ENCODE results near the gene RXRA. TPM values are rescaled to one million over a fixed set of nuclear protein-coding genes. Genes with fewer than 3 reads are reported as not detected.

The RXRA gene
- total and polyA plus RNA-seq, 2 of the 4 experiments (the other 2 are of a cell fraction): 7.5 to 17.9 TPM

DNA sequence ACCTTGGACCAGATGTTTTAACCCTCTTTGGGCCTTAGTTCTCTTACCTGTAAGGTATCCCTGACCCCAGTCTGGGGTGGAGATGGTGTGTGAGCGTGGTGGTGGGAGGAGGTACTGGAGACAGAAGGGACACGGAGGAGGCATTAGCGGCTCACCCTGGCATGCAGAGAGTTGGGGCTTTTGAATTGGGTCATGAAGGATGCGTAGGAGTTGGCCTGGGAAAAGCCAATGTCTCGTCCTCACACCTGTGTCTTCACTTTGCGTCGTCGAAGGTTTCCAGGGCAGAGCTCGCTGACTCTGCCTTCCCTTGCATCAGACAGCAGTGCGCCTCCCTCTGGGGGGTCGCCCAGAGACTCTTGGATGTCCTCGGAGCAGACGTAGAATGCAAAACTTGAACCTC, 11.2 kb downstream of the RXRA start:
- Histone ChIP-seq H3K4ac (ENCODE audit: low read depth, low read length) (no peak overlapping the region), H3K23ac (ENCODE audit: low read depth, low read length) (peak overlapping the region; percentile 61; the same call in 1 of the 2 replicates), H3K14ac (replicated peaks; ENCODE audit: low read depth, low read length) (no peak overlapping the region), H3K27ac (ENCODE audit: insufficient read depth, low read length) (no peak overlapping the region), H3K4me3 (ENCODE audit: insufficient read depth, low read depth, low read length) (no peak overlapping the region), H3K9me3 (ENCODE audit: control insufficient read depth, insufficient read depth, low read length) (no peaks in the 10 kb centered on the region), H4K8ac (ENCODE audit: low read depth in 2 of 2, low read length in 2 of 2) (no peak overlapping the region), H2AK5ac (ENCODE audit: low read depth, low read length) (no peak overlapping the region), H2AFZ (replicated peaks; ENCODE audit: low read length, poor library complexity) (no peak overlapping the region), H4K91ac (ENCODE audit: insufficient read depth, low read depth, low read length) (no peak overlapping the region), H2BK15ac (ENCODE audit: low read depth, low read length) (no peak overlapping the region), H3K27me3 (ENCODE audit: control insufficient read depth, insufficient read depth, low read length) (no peaks in the 10 kb centered on the region), H3K36me3 (ENCODE audit: control insufficient read depth, insufficient read depth, low read length) (peaks cover 5% of the 10 kb centered on the region; the same call in 1 of the 2 replicates), H2BK120ac (ENCODE audit: low read depth, low read length) (no peak overlapping the region), H3K18ac (ENCODE audit: low read depth, low read length) (no peak overlapping the region), H4K5ac (ENCODE audit: low read depth, low read length) (no peak overlapping the region), H3K9me1 (ENCODE audit: insufficient read depth, low read length) (peaks cover 26% of the 10 kb centered on the region), H3K79me1 (ENCODE audit: low read depth in 1 of 2, low read length in 2 of 2) (peaks cover 7 to 92% of the 10 kb centered on the region in 2 experiments; a peak in 3 of 4 replicates), H3K4me1 (ENCODE audit: control insufficient read depth, insufficient read depth, low read length) (peaks cover 37% of the 10 kb centered on the region), H2BK20ac (ENCODE audit: low read depth, low read length) (no peak overlapping the region), H3K56ac (ENCODE audit: extremely low read depth, insufficient read depth, low read length) (no peak overlapping the region), H3K9ac (ENCODE audit: low read depth, low read length) (no peak overlapping the region), H2AK9ac (replicated peaks; ENCODE audit: low read depth, low read length, poor library complexity) (no peak overlapping the region), H2BK5ac (ENCODE audit: low read depth, low read length, poor library complexity, severe bottlenecking) (no peak overlapping the region), H3K4me2 (ENCODE audit: low read depth, low read length) (no peak overlapping the region), H4K20me1 (ENCODE audit: insufficient read depth, low read length) (peaks cover 100% of the 10 kb centered on the region)
- DNase-seq: no peak
- BruUV-seq (replicated peaks): no TSS peak
- no peak for ATAC-seq (ENCODE audit: low read depth)
- intact Hi-C loops (cut with micrococcal nuclease): no loop called here
- in situ Hi-C loops (cut with MboI; ENCODE audit: low sequenced_read_pairs): no loop called here
- dilution Hi-C loops (cut with HindIII; ENCODE audit: low sequenced_read_pairs, unreplicated experiment): no loop called here
- ChIA-PET POLR2A (ENCODE audit: unreplicated experiment) (no interaction called here), CTCF (no interaction called here)
- TF ChIP-seq CEBPB (IDR thresholded peaks at IDR 0.05; ENCODE audit: low read depth, low read length): no peak
- TF ChIP-seq, protein P1, sequence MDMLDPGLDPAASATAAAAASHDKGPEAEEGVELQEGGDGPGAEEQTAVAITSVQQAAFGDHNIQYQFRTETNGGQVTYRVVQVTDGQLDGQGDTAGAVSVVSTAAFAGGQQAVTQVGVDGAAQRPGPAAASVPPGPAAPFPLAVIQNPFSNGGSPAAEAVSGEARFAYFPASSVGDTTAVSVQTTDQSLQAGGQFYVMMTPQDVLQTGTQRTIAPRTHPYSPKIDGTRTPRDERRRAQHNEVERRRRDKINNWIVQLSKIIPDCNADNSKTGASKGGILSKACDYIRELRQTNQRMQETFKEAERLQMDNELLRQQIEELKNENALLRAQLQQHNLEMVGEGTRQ (IDR thresholded peaks at IDR 0.05; ENCODE audit: low read depth, low read length): no peak
- TF ChIP-seq, protein P2, sequence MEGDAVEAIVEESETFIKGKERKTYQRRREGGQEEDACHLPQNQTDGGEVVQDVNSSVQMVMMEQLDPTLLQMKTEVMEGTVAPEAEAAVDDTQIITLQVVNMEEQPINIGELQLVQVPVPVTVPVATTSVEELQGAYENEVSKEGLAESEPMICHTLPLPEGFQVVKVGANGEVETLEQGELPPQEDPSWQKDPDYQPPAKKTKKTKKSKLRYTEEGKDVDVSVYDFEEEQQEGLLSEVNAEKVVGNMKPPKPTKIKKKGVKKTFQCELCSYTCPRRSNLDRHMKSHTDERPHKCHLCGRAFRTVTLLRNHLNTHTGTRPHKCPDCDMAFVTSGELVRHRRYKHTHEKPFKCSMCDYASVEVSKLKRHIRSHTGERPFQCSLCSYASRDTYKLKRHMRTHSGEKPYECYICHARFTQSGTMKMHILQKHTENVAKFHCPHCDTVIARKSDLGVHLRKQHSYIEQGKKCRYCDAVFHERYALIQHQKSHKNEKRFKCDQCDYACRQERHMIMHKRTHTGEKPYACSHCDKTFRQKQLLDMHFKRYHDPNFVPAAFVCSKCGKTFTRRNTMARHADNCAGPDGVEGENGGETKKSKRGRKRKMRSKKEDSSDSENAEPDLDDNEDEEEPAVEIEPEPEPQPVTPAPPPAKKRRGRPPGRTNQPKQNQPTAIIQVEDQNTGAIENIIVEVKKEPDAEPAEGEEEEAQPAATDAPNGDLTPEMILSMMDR (conservative IDR thresholded peaks at IDR 0.05; ENCODE audit: low read depth, low read length): no peak
- no peak for TF ChIP-seq MXI1 (IDR thresholded peaks at IDR 0.05; ENCODE audit: borderline replicate concordance, low read depth, low read length)
- no peak for TF ChIP-seq CHD1 (IDR thresholded peaks at IDR 0.05; ENCODE audit: low read depth, low read length)
- TF ChIP-seq RFX5 (IDR thresholded peaks at IDR 0.05; ENCODE audit: low read depth, low read length): no peak
- no peak for TF ChIP-seq POLR2A (IDR thresholded peaks at IDR 0.05; ENCODE audit: low read depth, low read length)
- TF ChIP-seq FOS (IDR thresholded peaks at IDR 0.05; ENCODE audit: low read depth, low read length): no peak
- TF ChIP-seq MAFK (IDR thresholded peaks at IDR 0.05; ENCODE audit: low read depth, low read length): no peak
- no peak for TF ChIP-seq NFE2L2 (IDR thresholded peaks at IDR 0.05; ENCODE audit: low read depth, low read length)
- no peak for TF ChIP-seq RAD21 (IDR thresholded peaks at IDR 0.05; ENCODE audit: low read length)
- TF ChIP-seq RCOR1 (IDR thresholded peaks at IDR 0.05; ENCODE audit: insufficient replicate concordance, low read length): no peak
- no peak for TF ChIP-seq MAZ (IDR thresholded peaks at IDR 0.05; ENCODE audit: borderline replicate concordance, low read depth, low read length)
- no peak for TF ChIP-seq SMC3 (IDR thresholded peaks at IDR 0.05; ENCODE audit: low read depth, low read length)
- TF ChIP-seq BHLHE40 (IDR thresholded peaks at IDR 0.05; ENCODE audit: low read depth, low read length): no peak
- TF ChIP-seq, protein P3, sequence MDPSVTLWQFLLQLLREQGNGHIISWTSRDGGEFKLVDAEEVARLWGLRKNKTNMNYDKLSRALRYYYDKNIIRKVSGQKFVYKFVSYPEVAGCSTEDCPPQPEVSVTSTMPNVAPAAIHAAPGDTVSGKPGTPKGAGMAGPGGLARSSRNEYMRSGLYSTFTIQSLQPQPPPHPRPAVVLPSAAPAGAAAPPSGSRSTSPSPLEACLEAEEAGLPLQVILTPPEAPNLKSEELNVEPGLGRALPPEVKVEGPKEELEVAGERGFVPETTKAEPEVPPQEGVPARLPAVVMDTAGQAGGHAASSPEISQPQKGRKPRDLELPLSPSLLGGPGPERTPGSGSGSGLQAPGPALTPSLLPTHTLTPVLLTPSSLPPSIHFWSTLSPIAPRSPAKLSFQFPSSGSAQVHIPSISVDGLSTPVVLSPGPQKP (IDR thresholded peaks at IDR 0.05; ENCODE audit: borderline replicate concordance, low read depth, low read length): no peak
- WGBS, 2 experiments (ENCODE audit: extremely low coverage in 2 of 2, insufficient read length in 1 of 2): 86% methylated on average over 2 of the region's 13 CpGs; no CpG with 5 or more reads in 1 of the 2 experiments
